WI38 (cell line): ENCODE results near the gene CRTC3.

Experiments
- H3K4me3 ChIP-seq: 2 replicates; pipeline ENCODE4 v1.5.1; 2011; ENCODE audit warnings: low read depth, mild to moderate bottlenecking, control low read depth, low read length
- TF ChIP-seq, protein P1 (sequence below): IDR thresholded peaks from 2 replicates; pipeline ENCODE4 v1.5.1; 2012; ENCODE audit warnings: low read depth, mild to moderate bottlenecking, control low read depth, low read length

The CRTC3 gene

GRCh38 chr15:90592131-90592881 lies 62.6 kb downstream of the CRTC3 start:
- TF ChIP-seq, protein P1, sequence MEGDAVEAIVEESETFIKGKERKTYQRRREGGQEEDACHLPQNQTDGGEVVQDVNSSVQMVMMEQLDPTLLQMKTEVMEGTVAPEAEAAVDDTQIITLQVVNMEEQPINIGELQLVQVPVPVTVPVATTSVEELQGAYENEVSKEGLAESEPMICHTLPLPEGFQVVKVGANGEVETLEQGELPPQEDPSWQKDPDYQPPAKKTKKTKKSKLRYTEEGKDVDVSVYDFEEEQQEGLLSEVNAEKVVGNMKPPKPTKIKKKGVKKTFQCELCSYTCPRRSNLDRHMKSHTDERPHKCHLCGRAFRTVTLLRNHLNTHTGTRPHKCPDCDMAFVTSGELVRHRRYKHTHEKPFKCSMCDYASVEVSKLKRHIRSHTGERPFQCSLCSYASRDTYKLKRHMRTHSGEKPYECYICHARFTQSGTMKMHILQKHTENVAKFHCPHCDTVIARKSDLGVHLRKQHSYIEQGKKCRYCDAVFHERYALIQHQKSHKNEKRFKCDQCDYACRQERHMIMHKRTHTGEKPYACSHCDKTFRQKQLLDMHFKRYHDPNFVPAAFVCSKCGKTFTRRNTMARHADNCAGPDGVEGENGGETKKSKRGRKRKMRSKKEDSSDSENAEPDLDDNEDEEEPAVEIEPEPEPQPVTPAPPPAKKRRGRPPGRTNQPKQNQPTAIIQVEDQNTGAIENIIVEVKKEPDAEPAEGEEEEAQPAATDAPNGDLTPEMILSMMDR = no peak
- no peak overlapping the region for H3K4me3 ChIP-seq

DNA sequence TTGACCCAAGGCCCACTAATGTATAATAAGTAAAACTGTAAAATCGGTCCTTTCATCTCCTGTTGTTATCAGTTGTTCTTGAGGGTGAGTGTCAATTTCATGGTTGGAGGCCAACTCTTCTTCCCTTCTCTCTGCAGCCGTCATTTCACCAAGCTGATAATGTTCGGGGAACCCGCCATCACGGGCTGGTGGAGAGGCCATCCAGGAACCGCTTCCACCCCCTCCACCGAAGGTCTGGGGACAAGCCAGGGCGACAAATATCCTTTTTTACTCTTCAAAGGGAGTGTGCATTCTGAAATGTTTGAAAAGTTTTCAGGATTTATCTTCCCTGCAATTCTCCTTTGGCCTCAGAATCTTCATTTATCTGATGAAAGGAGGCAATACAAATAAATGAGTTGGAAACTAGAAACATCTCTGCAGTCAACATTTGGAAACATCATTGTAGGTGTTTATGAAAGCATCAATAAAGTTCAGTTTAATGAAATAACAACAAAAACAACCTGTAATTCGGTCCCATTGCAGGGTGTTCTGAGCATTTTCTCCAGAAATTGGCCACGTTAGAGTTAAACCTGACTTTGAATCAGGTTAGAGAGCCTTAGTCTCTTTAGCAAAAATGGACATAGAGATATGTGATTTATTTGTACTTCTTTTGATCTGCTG lies 63.9 kb downstream of the CRTC3 start:
- TF ChIP-seq, protein P1 = no peak
- H3K4me3 ChIP-seq = no peak overlapping the region

DNA sequence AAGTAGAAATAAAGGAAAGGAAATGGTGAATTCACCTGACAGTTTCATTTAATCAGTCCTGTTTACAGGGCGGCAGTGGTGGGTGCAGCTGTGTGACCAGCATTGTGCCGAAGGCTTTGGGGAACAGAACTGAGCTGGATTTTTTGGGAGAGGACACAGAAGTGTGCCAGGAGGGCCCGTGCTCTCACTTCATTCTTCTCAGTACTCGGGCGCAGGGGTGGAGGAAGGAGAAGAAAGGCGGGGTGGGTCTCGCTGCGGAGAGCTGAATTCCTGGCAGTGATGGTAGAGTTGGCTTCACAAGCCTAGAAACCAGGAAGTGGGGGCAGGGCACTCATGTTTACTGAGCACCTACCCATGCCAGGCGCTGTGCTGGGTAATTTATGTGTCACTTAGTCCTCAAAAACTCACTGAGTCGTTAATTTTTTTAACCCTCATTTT lies 64.6 kb downstream of the CRTC3 start:
- no peak overlapping the region for H3K4me3 ChIP-seq

GRCh38 chr15:90595763-90596155 lies 66.0 kb downstream of the CRTC3 start:
- H3K4me3 ChIP-seq = no peak overlapping the region
- TF ChIP-seq, protein P1 = no peak

More for the DNA sequence above, 64.6 kb downstream of the CRTC3 start:
- TF ChIP-seq, protein P1 = no peak

- no peak overlapping the region for H3K4me3 ChIP-seq
- TF ChIP-seq, protein P1 = no peak
Measured at GRCh38 chr15:90596943-90597342, 67.2 kb downstream of the CRTC3 start.

DNA sequence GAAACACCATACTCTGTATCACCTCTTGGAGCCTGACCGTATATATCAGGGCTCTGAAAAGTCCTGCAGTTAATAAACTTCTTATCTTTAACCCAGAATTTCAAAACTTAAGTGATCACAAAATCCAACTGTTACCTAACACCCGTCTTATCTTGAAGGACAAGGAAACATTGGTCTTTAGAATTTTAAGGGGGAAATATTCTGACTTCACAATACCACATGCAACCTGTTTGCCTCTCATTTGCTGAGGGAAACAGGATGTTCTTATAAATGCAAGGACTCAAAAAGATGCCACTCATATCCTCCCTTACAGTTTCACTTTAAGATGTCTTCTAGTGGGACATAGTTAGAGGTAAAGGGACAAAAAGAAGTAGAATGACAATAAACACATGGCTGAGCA lies 67.9 kb downstream of the CRTC3 start:
- TF ChIP-seq, protein P1 = no peak
- H3K4me3 ChIP-seq = no peak overlapping the region

- H3K4me3 ChIP-seq = no peak overlapping the region
- TF ChIP-seq, protein P1 = no peak
Measured at GRCh38 chr15:90598031-90598577, 68.4 kb downstream of the CRTC3 start.
